Endothelial cell of umbilical vein (primary cell): ENCODE measurements around the gene GREB1. TPM values are rescaled to one million over a fixed set of nuclear protein-coding genes. Genes with fewer than 3 reads are reported as not detected.

Experiments used
- BruUV-seq: library from RNA; stranded (reverse); fragments of 400-500 nt; replicated peaks from 2 replicates; lab custom pipeline; 2021; lab: Mats Ljungman, UMichigan
- CTCF ChIA-PET: fragments of 300-600, 350-600 bp; sonication (Branson Sonifier 250); formaldehyde crosslinking; loops from one replicate; lab custom pipeline; 2021; ENCODE audit warnings: antibody characterized with exemption, inconsistent platforms; lab: Charles Lee
- POLR2A ChIA-PET: fragments of 300-600, 350-600 bp; sonication (Branson Sonifier 250); formaldehyde crosslinking; loops from one replicate; lab custom pipeline; 2021; ENCODE audit warnings: antibody characterized with exemption, inconsistent platforms; lab: Charles Lee
- DNase-seq: peaks from one replicate; pipeline ENCODE4 v3.0.0-alpha.2; 2011; ENCODE audit warnings: low read depth, low spot score
- FAIRE-seq: peaks from 2 replicates; lab custom pipeline; 2011; peaks lifted over from hg19 to GRCh38; lab: Jason Lieb, UNC
- H2AFZ ChIP-seq: 2 replicates; pipeline ENCODE4 v1.6.0; 2012; ENCODE audit warnings: low read depth, low read length, control low read depth, inconsistent platforms
- H3K27ac ChIP-seq: 2 replicates; pipeline ENCODE4 v1.5.1; 2011; ENCODE audit warnings: low read depth, mild to moderate bottlenecking, control low read depth, low read length, moderate library complexity; ENCODE audit not compliant: insufficient read depth
- H3K27me3 ChIP-seq, 2 experiments: 2 replicates each; pipeline versions ENCODE4 v1.6.0 to v1.6.1; 2011; ENCODE audit warnings: low read length in 2 of 2, mixed read lengths in 1 of 2; ENCODE audit not compliant: control insufficient read depth in 2 of 2, insufficient read depth in 2 of 2
- H3K36me3 ChIP-seq, 2 experiments: 2 replicates in 1 of 2; 3 replicates in 1 of 2; pipeline ENCODE4 v1.5.1; 2011; ENCODE audit warnings: low read length in 2 of 2, mild to moderate bottlenecking in 1 of 2, moderate library complexity in 1 of 2; ENCODE audit not compliant: control insufficient read depth in 2 of 2, insufficient read depth in 2 of 2; ENCODE audit errors: extremely low read depth in 1 of 2
- H3K4me1 ChIP-seq: 3 replicates; pipeline ENCODE4 v1.5.1; 2011; ENCODE audit warnings: mild to moderate bottlenecking, low read length; ENCODE audit not compliant: control insufficient read depth, insufficient read depth; ENCODE audit errors: extremely low read depth
- H3K4me2 ChIP-seq: 2 replicates; pipeline ENCODE4 v1.6.1; 2011; ENCODE audit warnings: low read length, control low read depth, mixed read lengths; ENCODE audit not compliant: insufficient read depth
- H3K4me3 ChIP-seq, 3 experiments: fragments of 200-600 bp in 1 of 3; sonication (generic), shearing (Covaris generic) in 1 of 3; replicated peaks in 1 of 3; 2 replicates each; pipeline ENCODE4 v1.5.1; 2011 to 2016; ENCODE audit warnings: control low read depth in 3 of 3, low read length in 3 of 3, mild to moderate bottlenecking in 2 of 3, inconsistent platforms in 1 of 3, low read depth in 1 of 3, moderate library complexity in 1 of 3; ENCODE audit not compliant: insufficient read depth in 1 of 3
- H3K79me2 ChIP-seq: 2 replicates; pipeline ENCODE4 v1.6.0; 2012; ENCODE audit warnings: low read length, inconsistent platforms; ENCODE audit not compliant: control insufficient read depth, insufficient read depth
- H3K9ac ChIP-seq: replicated peaks from 2 replicates; pipeline ENCODE3; 2011; ENCODE audit warnings: low read length, control low read depth; ENCODE audit not compliant: insufficient read depth; ENCODE audit errors: extremely low read depth
- H3K9me1 ChIP-seq: replicated peaks from 3 replicates; pipeline ENCODE4 v1.6.0; 2011; ENCODE audit warnings: mild to moderate bottlenecking, low read length; ENCODE audit not compliant: control insufficient read depth, insufficient read depth; ENCODE audit errors: extremely low read depth
- H3K9me3 ChIP-seq: replicated peaks from 2 replicates; pipeline ENCODE4 v1.5.1; 2012; ENCODE audit warnings: low read length, inconsistent platforms; ENCODE audit not compliant: control insufficient read depth, insufficient read depth
- H4K20me1 ChIP-seq: replicated peaks from 2 replicates; pipeline ENCODE3; 2011; ENCODE audit warnings: mild to moderate bottlenecking, low read length; ENCODE audit not compliant: control insufficient read depth, insufficient read depth; ENCODE audit errors: extremely low read depth
- EZH2 ChIP-seq: IDR thresholded peaks from 2 replicates; pipeline ENCODE4 v1.6.1; 2012; ENCODE audit warnings: borderline replicate concordance, low read depth, mild to moderate bottlenecking, moderate library complexity, low read length, inconsistent platforms; ENCODE audit not compliant: severe bottlenecking
- FOS ChIP-seq: IDR thresholded peaks from 2 replicates; pipeline ENCODE4 v1.6.1; 2011; ENCODE audit warnings: mild to moderate bottlenecking, low read length, moderate library complexity, borderline replicate concordance; ENCODE audit not compliant: insufficient read depth
- GATA2 ChIP-seq: IDR thresholded peaks from 2 replicates; pipeline ENCODE4 v1.7.0; 2011; ENCODE audit warnings: low read depth, mild to moderate bottlenecking, moderate library complexity, mixed read lengths, low read length; ENCODE audit not compliant: insufficient read length, insufficient read depth
- JUN ChIP-seq: IDR thresholded peaks from 2 replicates; pipeline ENCODE4 v1.6.1; 2011; ENCODE audit warnings: borderline replicate concordance, low read depth; ENCODE audit not compliant: insufficient read length, insufficient read depth
- MYC ChIP-seq: IDR thresholded peaks from one replicate; pipeline ENCODE4 v1.6.1; 2011; ENCODE audit warnings: mild to moderate bottlenecking, low read depth, low read length
- POLR2A ChIP-seq: IDR thresholded peaks from 2 replicates; pipeline ENCODE4 v1.6.1; 2012; ENCODE audit warnings: low read depth, mild to moderate bottlenecking, control low read depth, low read length
- POLR2AphosphoS5 ChIP-seq: IDR thresholded peaks from 2 replicates; pipeline ENCODE4 v1.6.1; 2012; ENCODE audit warnings: low read depth, mild to moderate bottlenecking, control low read depth, low read length, moderate library complexity; ENCODE audit not compliant: insufficient read depth
- dilution Hi-C: fragments of 300-500 bp; cut with MboI; formaldehyde crosslinking; loops from one replicate; pipeline ENCODE4 v1.15.0; 2019; ENCODE audit warnings: low sequenced_read_pairs; ENCODE audit not compliant: extremely low pct_ligation_motif_present
- intact Hi-C: fragments of 100-400 bp; cut with micrococcal nuclease; formaldehyde crosslinking; loops from one replicate; pipeline ENCODE4 v1.10.0; 2022
- polyA plus RNA-seq, 4 experiments: library from polyadenylated mRNA; depleted of rRNA in 3 of 4; stranded (reverse) in 3 of 4; unstranded in 1 of 4; fragments of >200 nt; gene quantifications; 2 replicates each; pipeline versions ENCODE4 v1.2.1 to v1.2.3, GENCODE V29; 2011 to 2012; ENCODE audit warnings: missing spikeins in 1 of 4
- total RNA-seq: library from RNA; stranded (reverse); gene quantifications from 2 replicates; pipeline ENCODE4 v1.2.3, GENCODE V29; 2021
- TF ChIP-seq, protein P1 (sequence below), 2 donors: IDR thresholded peaks; 1 replicate in 1 of 2; 2 replicates in 1 of 2; pipeline ENCODE4 v1.5.1; 2011; ENCODE audit warnings: low read length in 2 of 2, mild to moderate bottlenecking in 2 of 2, moderate library complexity in 2 of 2, control low read depth in 1 of 2, inconsistent platforms in 1 of 2, low read depth in 1 of 2; ENCODE audit not compliant: insufficient read depth in 1 of 2; ENCODE audit errors: extremely low read depth in 1 of 2

Gene GREB1
- total and polyA plus RNA-seq, 2 donors (not counting 3 experiments of a cell fraction or from before 2014, with no cell fraction given) = 0.17 to 0.58 TPM

- BruUV-seq = no TSS peak
- Histone ChIP-seq H3K4me2 (no peak overlapping the region), H3K36me3 (no peaks in the 10 kb centered on the region), H3K27me3 (peaks cover 0 to 5% of the 10 kb centered on the region in 2 experiments), H3K27ac (no peak overlapping the region), H4K20me1 (no peaks in the 10 kb centered on the region), H3K9ac (no peak overlapping the region), H2AFZ (no peak overlapping the region), H3K4me1 (no peaks in the 10 kb centered on the region), H3K9me3 (no peaks in the 10 kb centered on the region), H3K9me1 (no peaks in the 10 kb centered on the region), H3K4me3 (no peak overlapping the region), H3K79me2 (no peaks in the 10 kb centered on the region)
- intact Hi-C loops = no loop called here
- DNase-seq (no peak), FAIRE-seq (no peak)
- dilution Hi-C loops = no loop called here
- ChIA-PET CTCF (no interaction called here), POLR2A (no interaction called here)
- TF ChIP-seq POLR2AphosphoS5 (no peak), JUN (no peak), MYC (no peak), GATA2 (no peak), EZH2 (no peak), FOS (no peak), POLR2A (no peak)
- TF ChIP-seq, protein P1, sequence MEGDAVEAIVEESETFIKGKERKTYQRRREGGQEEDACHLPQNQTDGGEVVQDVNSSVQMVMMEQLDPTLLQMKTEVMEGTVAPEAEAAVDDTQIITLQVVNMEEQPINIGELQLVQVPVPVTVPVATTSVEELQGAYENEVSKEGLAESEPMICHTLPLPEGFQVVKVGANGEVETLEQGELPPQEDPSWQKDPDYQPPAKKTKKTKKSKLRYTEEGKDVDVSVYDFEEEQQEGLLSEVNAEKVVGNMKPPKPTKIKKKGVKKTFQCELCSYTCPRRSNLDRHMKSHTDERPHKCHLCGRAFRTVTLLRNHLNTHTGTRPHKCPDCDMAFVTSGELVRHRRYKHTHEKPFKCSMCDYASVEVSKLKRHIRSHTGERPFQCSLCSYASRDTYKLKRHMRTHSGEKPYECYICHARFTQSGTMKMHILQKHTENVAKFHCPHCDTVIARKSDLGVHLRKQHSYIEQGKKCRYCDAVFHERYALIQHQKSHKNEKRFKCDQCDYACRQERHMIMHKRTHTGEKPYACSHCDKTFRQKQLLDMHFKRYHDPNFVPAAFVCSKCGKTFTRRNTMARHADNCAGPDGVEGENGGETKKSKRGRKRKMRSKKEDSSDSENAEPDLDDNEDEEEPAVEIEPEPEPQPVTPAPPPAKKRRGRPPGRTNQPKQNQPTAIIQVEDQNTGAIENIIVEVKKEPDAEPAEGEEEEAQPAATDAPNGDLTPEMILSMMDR (IDR thresholded peaks at IDR 0.05; ENCODE audit: extremely low read depth in 1 of 2, insufficient read depth in 1 of 2, low read depth in 1 of 2, low read length in 2 of 2) = no peak
Measured at GRCh38 chr2:11530864-11531465, 2.9 kb upstream of the GREB1 start.
